ENCODE data around the gene INHBB.
"Not testable (repeated sequence)": the region's sequence is repeated elsewhere in the genome, so short reads cannot be mapped to it uniquely, and the experiment has no call there.

INHBB gene

GRCh38 chr2:120383631-120384340, 37.9 kb downstream of the INHBB start:
- no peak for DNase-seq

- DNase-seq = no peak
These were observed 38.8 kb downstream of the INHBB start for GRCh38 chr2:120384486-120385354.

- DNase-seq = no peak
These were observed 39.6 kb downstream of the INHBB start for GRCh38 chr2:120385355-120386127.

- DNase-seq = no peak
These were observed 42.5 kb downstream of the INHBB start for GRCh38 chr2:120388222-120389035.

GRCh38 chr2:120389036-120389391, 43.1 kb downstream of the INHBB start:
- no peak for DNase-seq

GRCh38 chr2:120390381-120391055, 44.6 kb downstream of the INHBB start:
- no peak for DNase-seq

GRCh38 chr2:120391382-120391781, 45.4 kb downstream of the INHBB start:
- DNase-seq = not testable (repeated sequence)

GRCh38 chr2:120391911-120392665, 46.2 kb downstream of the INHBB start:
- no peak for DNase-seq

- no peak for DNase-seq
These were observed 47.0 kb downstream of the INHBB start for GRCh38 chr2:120392923-120393322.

- no peak for DNase-seq
These were observed 47.5 kb downstream of the INHBB start for GRCh38 chr2:120393456-120393855.

- no peak for DNase-seq
These were observed 48.8 kb downstream of the INHBB start for GRCh38 chr2:120394764-120395163.

GRCh38 chr2:120395221-120396012, 49.5 kb downstream of the INHBB start:
- no peak for DNase-seq

- DNase-seq = no peak
These were observed 50.3 kb downstream of the INHBB start for GRCh38 chr2:120396013-120396860.

GRCh38 chr2:120396861-120397811, 51.2 kb downstream of the INHBB start:
- DNase-seq = no peak

GRCh38 chr2:120398051-120398995, 52.4 kb downstream of the INHBB start:
- peak; percentile 6 for DNase-seq

- no peak for DNase-seq
These were observed 53.3 kb downstream of the INHBB start for GRCh38 chr2:120398996-120399888.
